ENCODE data around the gene MYO1D. TPM values are rescaled to one million over a fixed set of nuclear protein-coding genes. Genes with fewer than 3 reads are reported as not detected.

MYO1D gene
- total and polyA plus RNA-seq, 2 donors (not counting 1 experiment from before 2014, with no cell fraction given): 5.4 to 26.7 TPM

DNA sequence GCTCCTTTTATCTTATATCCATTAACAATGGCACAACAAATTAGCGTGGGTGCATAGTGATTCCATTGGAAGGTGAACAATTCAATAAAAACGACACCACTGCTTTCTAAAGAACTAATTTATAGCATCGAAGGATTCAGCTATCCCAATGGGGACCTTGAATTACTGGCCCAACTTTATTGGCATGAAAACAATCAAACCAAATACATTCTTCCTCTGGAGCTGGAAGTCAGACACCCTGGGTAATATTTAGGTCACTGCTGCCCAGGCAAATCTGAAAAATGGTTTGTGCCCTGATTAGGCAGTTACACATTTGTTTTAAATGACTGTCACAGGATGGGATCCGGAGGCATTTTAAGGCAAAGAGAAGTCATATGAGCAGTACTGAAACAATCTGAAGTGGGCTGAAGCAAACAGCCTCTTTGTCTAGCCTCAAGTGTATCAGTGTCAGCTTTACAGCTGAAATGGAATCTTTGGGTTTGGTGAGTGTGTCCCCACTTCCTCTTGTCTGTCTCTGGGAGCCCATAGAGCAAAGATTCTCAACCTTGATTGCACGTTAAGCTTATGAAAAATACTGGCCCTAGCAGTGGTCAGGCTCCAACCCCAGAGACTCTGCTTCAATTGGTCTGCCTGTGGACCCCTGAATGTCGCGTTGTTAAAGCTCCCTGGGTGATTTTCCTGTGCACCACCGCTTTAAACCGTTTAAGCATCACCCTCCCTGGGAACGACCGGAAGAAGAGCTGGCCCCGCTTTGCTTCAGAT lies 359.8 kb downstream of the MYO1D start:
- WGBS (ENCODE audit: insufficient coverage): 63% methylated on average over 11 of the region's 12 CpGs
- intact Hi-C loops (cut with micrococcal nuclease): no loop called here
- Mint-ChIP-seq H3K9me3 (ENCODE audit: insufficient read depth) (no peaks in the 10 kb centered on the region), H3K27ac (peak overlapping the region; percentile 41), H3K4me3 (peak overlapping the region; percentile 49), H3K27me3 (no peaks in the 10 kb centered on the region), H3K4me1 (peaks cover 71% of the 10 kb centered on the region)
- peaks cover 67 to 73% of the 10 kb centered on the region in 2 donors for H3K4me1 ChIP-seq (ENCODE audit: control insufficient read depth in 2 of 2, insufficient read depth in 2 of 2, low read length in 2 of 2)
- no peak overlapping the region for H3K9ac ChIP-seq (ENCODE audit: low read length)
- H3K4me3 ChIP-seq (ENCODE audit: control extremely low read depth in 1 of 5, extremely low read depth in 1 of 5, insufficient read depth in 1 of 5, low read depth in 2 of 5, low read length in 4 of 5): no peak overlapping the region
- CTCF ChIA-PET: interaction anchor here (1.0 to 1.6 kb wide), 5 partner anchors 12 to 33 kb away, joined by 4 to 8 read pairs (median 4); partner anchors contain the start of gene CDK5R1
- no peaks in the 10 kb centered on the region for H3K27me3 ChIP-seq (replicated peaks in 1 of 4; ENCODE audit: control extremely low read depth in 1 of 4, control insufficient read depth in 3 of 4, insufficient read depth in 4 of 4, low read length in 3 of 4)
- ATAC-seq (ENCODE audit: low read depth) (no peak), DNase-seq (peak; percentile 49)
- H4K20me1 ChIP-seq (ENCODE audit: control insufficient read depth, insufficient read depth, low read length, poor library complexity, severe bottlenecking): no peaks in the 10 kb centered on the region
- TF ChIP-seq CTCF (IDR thresholded peaks at IDR 0.05) (no peak), EZH2 (IDR thresholded peaks at IDR 0.05; ENCODE audit: borderline replicate concordance, insufficient read depth, low read depth, low read length, poor library complexity, severe bottlenecking) (no peak)
- H3K4me2 ChIP-seq (replicated peaks; ENCODE audit: low read depth, low read length, poor library complexity, severe bottlenecking): peak overlapping the region; percentile 23
- H3K9me3 ChIP-seq (ENCODE audit: control extremely low read depth in 1 of 3, control insufficient read depth in 2 of 3, insufficient read depth in 1 of 3, low read length in 2 of 3): no peaks in the 10 kb centered on the region
- H3K36me3 ChIP-seq (replicated peaks in 1 of 2; ENCODE audit: control extremely low read depth in 1 of 2, control insufficient read depth in 1 of 2, extremely low read depth in 1 of 2, insufficient read depth in 2 of 2, low read length in 1 of 2): no peaks in the 10 kb centered on the region
- no peaks in the 10 kb centered on the region for H3K79me2 ChIP-seq (ENCODE audit: control insufficient read depth, insufficient read depth, low read length)
- POLR2A ChIA-PET: interaction anchor here (0.7 to 1.2 kb wide), 3 partner anchors 9 to 30 kb away, joined by 3 to 4 read pairs (median 3); partner anchors contain the start of gene CDK5R1
- no peak overlapping the region for H2AFZ ChIP-seq (ENCODE audit: insufficient read depth, low read depth, low read length, poor library complexity, severe bottlenecking)
- peak overlapping the region in 1 of 2 donors; percentile 38 for H3K27ac ChIP-seq (ENCODE audit: low read length in 2 of 2)

GRCh38 chr17:32516450-32516849 lies 360.5 kb downstream of the MYO1D start:
- no peak for DNase-seq
- intact Hi-C loops (cut with micrococcal nuclease): no loop called here
- Histone ChIP-seq H3K4me3 (ENCODE audit: control extremely low read depth in 1 of 5, extremely low read depth in 1 of 5, insufficient read depth in 1 of 5, low read depth in 2 of 5, low read length in 4 of 5) (no peak overlapping the region), H2AFZ (ENCODE audit: insufficient read depth, low read depth, low read length, poor library complexity, severe bottlenecking) (no peak overlapping the region), H3K9ac (ENCODE audit: low read length) (no peak overlapping the region), H3K4me2 (replicated peaks; ENCODE audit: low read depth, low read length, poor library complexity, severe bottlenecking) (peak overlapping the region; percentile 26), H3K9me3 (ENCODE audit: control extremely low read depth in 1 of 3, control insufficient read depth in 2 of 3, insufficient read depth in 1 of 3, low read length in 2 of 3) (no peaks in the 10 kb centered on the region), H3K4me1 (ENCODE audit: control insufficient read depth in 2 of 2, insufficient read depth in 2 of 2, low read length in 2 of 2) (peaks cover 65 to 70% of the 10 kb centered on the region in 2 donors), H4K20me1 (ENCODE audit: control insufficient read depth, insufficient read depth, low read length, poor library complexity, severe bottlenecking) (no peaks in the 10 kb centered on the region), H3K27me3 (replicated peaks in 1 of 4; ENCODE audit: control extremely low read depth in 1 of 4, control insufficient read depth in 3 of 4, insufficient read depth in 4 of 4, low read length in 3 of 4) (no peaks in the 10 kb centered on the region), H3K36me3 (replicated peaks in 1 of 2; ENCODE audit: control extremely low read depth in 1 of 2, control insufficient read depth in 1 of 2, extremely low read depth in 1 of 2, insufficient read depth in 2 of 2, low read length in 1 of 2) (no peaks in the 10 kb centered on the region), H3K79me2 (ENCODE audit: control insufficient read depth, insufficient read depth, low read length) (no peaks in the 10 kb centered on the region), H3K27ac (ENCODE audit: low read length in 2 of 2) (peak overlapping the region in 1 of 2 donors; percentile 66)
- Mint-ChIP-seq H3K27me3 (no peaks in the 10 kb centered on the region), H3K4me1 (peaks cover 73% of the 10 kb centered on the region), H3K9me3 (ENCODE audit: insufficient read depth) (no peaks in the 10 kb centered on the region), H3K27ac (peak overlapping the region; percentile 41), H3K4me3 (no peak overlapping the region)
- TF ChIP-seq EZH2 (IDR thresholded peaks at IDR 0.05; ENCODE audit: borderline replicate concordance, insufficient read depth, low read depth, low read length, poor library complexity, severe bottlenecking) (no peak), CTCF (IDR thresholded peaks at IDR 0.05) (no peak)
- WGBS (ENCODE audit: insufficient coverage): no CpG with 5 or more reads among the region's 2 CpGs
- ATAC-seq (ENCODE audit: low read depth): no peak
- ChIA-PET CTCF (interaction anchor here (1.0 to 1.5 kb wide), 3 partner anchors 11 to 33 kb away, joined by 4 to 7 read pairs (median 4); no protein-coding TSS in a partner anchor), POLR2A (interaction anchor here (0.7 kb wide), 1 partner anchor 10 kb away, joined by 3 read pairs; no protein-coding TSS in a partner anchor)
